Sigmoid colon (tissue), 4 donors: ENCODE data around the gene DDR2.

Experiments
- EP300 ChIP-seq, 4 donors: sonication (generic); formaldehyde crosslinking; IDR thresholded peaks; one replicate each; pipeline ENCODE4 v1.6.1; 2017; ENCODE audit warnings: antibody characterized with exemption in 4 of 4
- POLR2A ChIP-seq, 2 donors: fragments of 450-650 bp; IDR thresholded peaks; one replicate each; pipeline ENCODE4 v1.6.1; 2016; ENCODE audit warnings: antibody characterized with exemption in 2 of 2, mild to moderate bottlenecking in 2 of 2, moderate library complexity in 2 of 2
- POLR2AphosphoS5 ChIP-seq, 4 donors: sonication (generic); formaldehyde crosslinking; IDR thresholded peaks; one replicate each; pipeline ENCODE4 v1.6.1; 2017; ENCODE audit warnings: antibody characterized with exemption in 4 of 4
- TF ChIP-seq, protein P1 (sequence below), 4 experiments: fragments of 450-650 bp in 3 of 4; fragments of 200-600 bp in 1 of 4; IDR thresholded peaks; one replicate each; pipeline ENCODE4 v1.5.1; 2016 to 2019; ENCODE audit warnings: antibody characterized with exemption in 4 of 4, mild to moderate bottlenecking in 3 of 4, moderate library complexity in 2 of 4

DNA sequence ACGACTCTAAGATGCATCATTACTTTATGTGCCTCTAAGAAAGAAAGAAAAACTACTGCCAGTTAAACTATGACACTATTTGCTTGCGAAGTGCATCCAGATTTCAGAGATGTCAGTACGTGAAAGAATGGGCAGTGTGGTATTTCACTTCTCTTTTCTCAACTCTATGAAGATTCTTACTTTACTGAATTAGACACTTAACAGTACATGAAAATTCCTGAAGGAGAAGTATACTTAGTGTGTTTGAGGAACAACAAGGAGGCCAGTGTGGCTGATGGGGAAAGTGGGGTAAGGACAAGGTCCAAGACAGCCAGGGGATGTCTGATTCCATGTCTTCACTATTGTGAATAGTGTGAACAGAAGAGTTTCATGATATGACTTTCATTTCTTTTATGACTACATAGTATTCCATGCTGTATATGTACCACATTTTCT lies 104.4 kb downstream of the DDR2 start:
- TF ChIP-seq, protein P1, sequence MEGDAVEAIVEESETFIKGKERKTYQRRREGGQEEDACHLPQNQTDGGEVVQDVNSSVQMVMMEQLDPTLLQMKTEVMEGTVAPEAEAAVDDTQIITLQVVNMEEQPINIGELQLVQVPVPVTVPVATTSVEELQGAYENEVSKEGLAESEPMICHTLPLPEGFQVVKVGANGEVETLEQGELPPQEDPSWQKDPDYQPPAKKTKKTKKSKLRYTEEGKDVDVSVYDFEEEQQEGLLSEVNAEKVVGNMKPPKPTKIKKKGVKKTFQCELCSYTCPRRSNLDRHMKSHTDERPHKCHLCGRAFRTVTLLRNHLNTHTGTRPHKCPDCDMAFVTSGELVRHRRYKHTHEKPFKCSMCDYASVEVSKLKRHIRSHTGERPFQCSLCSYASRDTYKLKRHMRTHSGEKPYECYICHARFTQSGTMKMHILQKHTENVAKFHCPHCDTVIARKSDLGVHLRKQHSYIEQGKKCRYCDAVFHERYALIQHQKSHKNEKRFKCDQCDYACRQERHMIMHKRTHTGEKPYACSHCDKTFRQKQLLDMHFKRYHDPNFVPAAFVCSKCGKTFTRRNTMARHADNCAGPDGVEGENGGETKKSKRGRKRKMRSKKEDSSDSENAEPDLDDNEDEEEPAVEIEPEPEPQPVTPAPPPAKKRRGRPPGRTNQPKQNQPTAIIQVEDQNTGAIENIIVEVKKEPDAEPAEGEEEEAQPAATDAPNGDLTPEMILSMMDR (IDR thresholded peaks at IDR 0.05), result no peak
- no peak for TF ChIP-seq POLR2AphosphoS5 (IDR thresholded peaks at IDR 0.05)
- TF ChIP-seq EP300 (IDR thresholded peaks at IDR 0.05), result no peak
- TF ChIP-seq POLR2A (IDR thresholded peaks at IDR 0.05), result no peak
